Activated CD4-positive, alpha-beta T cell treated with anti-CD3 and anti-CD28 coated beads, Interleukin-10, Interleukin-2, amounts not matched to agents 100 ng/mL and 50 ng/mL, durations not matched to agents 16 hours and 8 hours (primary cell): ENCODE results near the gene SYCE1L.
"Not testable (repeated sequence)": the region's sequence is repeated elsewhere in the genome, so short reads cannot be mapped to it uniquely, and the experiment has no call there.

Source experiments
- DNase-seq: peaks from one replicate; pipeline ENCODE4 v3.0.0-alpha.2; 2020

The SYCE1L gene, protein sequence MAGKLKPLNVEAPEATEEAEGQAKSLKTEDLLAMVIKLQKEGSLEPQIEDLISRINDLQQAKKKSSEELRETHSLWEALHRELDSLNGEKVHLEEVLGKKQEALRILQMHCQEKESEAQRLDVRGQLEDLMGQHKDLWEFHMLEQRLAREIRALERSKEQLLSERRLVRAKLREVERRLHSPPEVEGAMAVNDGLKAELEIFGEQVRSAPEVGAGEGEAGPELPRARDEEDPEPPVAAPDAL

DNA sequence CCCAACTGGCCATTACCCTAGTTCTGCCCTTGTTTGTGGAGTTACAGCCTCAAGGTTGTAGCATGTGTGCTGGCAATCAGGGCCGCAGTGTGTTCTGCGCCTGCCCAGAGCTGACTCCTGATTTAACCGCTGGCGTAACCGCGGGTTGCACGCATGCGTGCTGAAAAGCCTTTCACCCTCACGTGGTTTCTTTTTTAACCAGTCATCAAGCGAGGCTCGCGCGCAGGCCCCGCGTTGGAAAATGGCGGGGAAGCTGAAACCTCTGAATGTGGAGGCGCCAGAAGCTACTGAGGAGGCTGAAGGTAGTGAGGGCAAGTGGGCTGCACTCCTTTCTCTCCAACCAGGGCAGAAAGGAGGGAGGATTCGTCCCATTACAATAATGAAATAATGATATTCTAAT is at the start of gene SYCE1L:
SYCE1L (plus strand) TSS at position 198 of the 400 bp plus-strand sequence; CDS start at position 242, 44 bp downstream.
- no peak for DNase-seq

GRCh38 chr16:77157346-77158058 is 41.7 kb upstream of the SYCE1L start:
- DNase-seq: no peak

- DNase-seq: no peak
Measured at GRCh38 chr16:77158293-77158692, 40.9 kb upstream of the SYCE1L start.

- no peak for DNase-seq
Measured at GRCh38 chr16:77165006-77165405, 34.2 kb upstream of the SYCE1L start.

GRCh38 chr16:77165536-77166236 is 33.5 kb upstream of the SYCE1L start:
- DNase-seq: not testable (repeated sequence)

GRCh38 chr16:77166726-77167125 is 32.5 kb upstream of the SYCE1L start:
- no peak for DNase-seq

DNA sequence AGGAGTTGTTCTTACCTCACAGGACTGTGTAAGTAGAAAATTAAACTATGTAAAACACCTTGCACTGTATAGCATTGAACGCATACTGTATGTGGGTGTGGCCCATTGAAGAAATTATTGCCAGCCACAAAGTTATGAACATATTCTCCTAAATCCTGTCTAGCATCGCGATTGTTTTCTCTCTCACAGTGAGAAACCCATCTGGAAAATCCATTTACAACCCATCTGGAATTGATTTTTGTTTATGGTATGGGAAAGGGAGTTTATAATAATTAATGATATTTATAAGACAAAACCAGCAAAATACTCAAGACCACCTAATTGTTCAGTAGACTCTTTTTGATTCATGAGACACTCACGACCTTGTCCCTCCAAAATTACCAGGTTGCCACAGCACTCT is 30.3 kb upstream of the SYCE1L start:
- DNase-seq: no peak

DNA sequence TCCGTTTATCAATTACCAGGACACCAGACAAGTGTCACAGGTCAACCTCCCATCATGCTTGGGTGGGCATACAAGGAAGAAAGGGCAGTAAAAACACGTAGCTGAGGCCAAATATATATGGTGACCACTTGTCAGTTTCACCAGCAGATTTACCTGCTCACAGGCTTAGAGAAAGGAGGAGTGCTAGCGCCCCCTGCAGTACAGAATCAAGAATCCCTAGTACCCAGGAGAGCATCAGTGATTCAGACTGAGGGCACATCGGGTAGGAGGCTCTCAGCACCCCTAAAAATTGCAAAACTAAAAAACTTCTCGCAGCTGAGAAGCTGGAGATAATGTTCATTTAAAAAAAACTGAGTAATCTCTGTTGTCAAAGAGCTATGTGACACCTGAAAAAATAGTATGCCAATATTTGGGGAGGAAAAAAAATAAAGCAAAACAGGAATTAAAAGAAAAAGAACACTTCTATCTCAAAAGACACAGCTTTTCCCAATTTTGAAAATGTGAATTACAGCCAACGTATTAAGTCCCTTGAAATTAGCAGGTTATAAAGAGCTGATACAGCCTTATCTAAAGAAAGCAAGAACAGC is 29.5 kb upstream of the SYCE1L start:
- DNase-seq: peak; percentile 60

- no peak for DNase-seq
Measured at GRCh38 chr16:77170805-77171204, 28.4 kb upstream of the SYCE1L start.

DNA sequence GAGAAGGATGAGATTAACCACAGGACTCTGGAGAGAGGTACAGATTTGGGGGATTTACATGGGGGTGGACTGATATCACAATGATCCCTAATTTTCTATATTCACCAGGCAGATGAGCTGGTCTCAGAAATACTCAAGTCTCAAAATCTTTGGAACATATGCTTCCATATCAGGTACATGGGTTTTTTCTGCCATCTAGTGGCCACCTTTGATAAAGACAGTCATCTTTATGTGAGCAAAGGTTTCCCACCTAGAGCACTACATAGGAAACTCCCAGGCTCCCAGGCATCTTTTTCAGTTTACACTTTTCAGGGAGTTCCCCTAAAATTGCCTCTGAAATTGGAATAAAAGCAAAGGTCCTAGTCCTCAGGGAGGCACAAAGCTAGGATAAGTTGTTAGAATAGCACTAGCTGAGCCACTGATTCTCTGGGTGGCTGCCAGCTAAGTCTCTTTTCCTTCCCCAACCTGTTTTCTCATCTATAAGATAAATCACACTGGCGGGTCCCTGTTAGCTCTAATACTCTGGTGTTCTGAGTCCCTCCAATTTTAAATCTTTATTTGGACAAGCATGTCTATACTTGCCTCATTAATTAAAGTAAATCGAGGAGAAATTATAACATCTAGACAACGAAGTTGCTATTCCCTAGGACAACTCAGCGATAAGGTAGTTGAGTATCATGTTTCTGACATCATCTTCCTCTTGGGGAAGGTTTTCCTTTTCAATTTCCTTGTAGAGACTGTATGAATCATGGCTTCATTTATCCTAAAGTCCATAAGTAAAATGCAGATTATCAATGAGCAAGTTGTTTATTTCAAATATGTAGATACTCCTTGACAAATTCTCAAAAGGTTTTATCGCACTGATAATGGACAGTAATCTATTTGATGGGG is 27.2 kb upstream of the SYCE1L start:
- peak; percentile 62 for DNase-seq

- no peak for DNase-seq
Measured at GRCh38 chr16:77172951-77173350, 26.3 kb upstream of the SYCE1L start.

DNA sequence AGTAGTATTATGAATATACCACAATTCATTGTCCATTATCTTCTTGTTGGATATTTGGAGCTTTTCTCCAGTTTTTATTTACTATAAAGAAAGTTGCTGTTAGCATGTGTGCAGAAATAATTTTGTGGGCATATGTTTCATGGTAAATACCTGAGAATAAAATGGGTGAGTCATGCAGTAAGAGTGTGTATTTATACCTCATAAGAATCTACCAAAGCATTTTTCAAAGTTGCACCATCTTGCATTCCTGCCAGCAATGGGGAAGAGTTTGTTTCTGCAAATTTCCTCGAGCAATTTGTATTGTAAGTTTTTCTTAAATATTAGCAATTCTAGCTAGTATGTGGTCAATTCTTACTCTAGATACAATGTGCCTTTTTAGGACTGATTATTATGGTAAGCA is 16.1 kb upstream of the SYCE1L start:
- DNase-seq: no peak

DNA sequence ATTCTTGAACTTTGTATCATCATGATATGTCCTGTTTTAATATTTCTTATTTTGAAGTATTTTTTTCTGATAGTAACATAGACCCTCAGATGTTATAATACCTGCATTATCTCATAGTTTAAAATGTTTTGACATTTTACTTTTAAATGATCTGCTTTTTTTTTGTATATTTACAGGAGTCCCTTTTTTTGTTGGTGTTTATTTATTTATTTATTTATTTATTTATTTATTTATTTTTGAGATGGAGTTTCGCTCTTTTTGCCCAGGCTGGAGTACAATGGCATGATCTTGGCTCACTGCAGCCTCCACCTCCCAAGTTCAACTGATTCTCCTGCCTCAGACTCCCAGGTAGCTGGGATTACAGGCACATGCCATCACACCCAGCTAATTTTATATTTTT is 12.9 kb upstream of the SYCE1L start:
- not testable (repeated sequence) for DNase-seq

GRCh38 chr16:77190190-77190477 is 9.1 kb upstream of the SYCE1L start:
- no peak for DNase-seq

- peak; percentile 97 for DNase-seq
Measured at GRCh38 chr16:77190478-77191258, 8.5 kb upstream of the SYCE1L start, which contains the start of gene MON1B. TSS of gene MON1B (plus strand) at chr16:77191190. CDS start at chr16:77191486, 296 bp downstream.

- peak; percentile 34 for DNase-seq
Measured at GRCh38 chr16:77191259-77191969, 7.8 kb upstream of the SYCE1L start.

- no peak for DNase-seq
Measured at GRCh38 chr16:77193377-77193776, 5.8 kb upstream of the SYCE1L start.

- DNase-seq: no peak
Measured at GRCh38 chr16:77194295-77195231, 4.6 kb upstream of the SYCE1L start.

- DNase-seq: no peak
Measured at GRCh38 chr16:77195411-77195810, 3.8 kb upstream of the SYCE1L start.

- no peak for DNase-seq
Measured at GRCh38 chr16:77197747-77198146, 1.5 kb upstream of the SYCE1L start.
